Astrocyte (in vitro differentiated cells and primary cell): ENCODE measurements around the gene IL31.

ENCODE experiments used
- CTCF ChIP-seq: IDR thresholded peaks from 2 replicates; pipeline ENCODE4 v1.5.1; 2011; ENCODE audit warnings: low read depth, mild to moderate bottlenecking, inconsistent platforms, low read length, moderate library complexity; ENCODE audit not compliant: insufficient read depth
- EZH2 ChIP-seq: IDR thresholded peaks from 2 replicates; pipeline ENCODE4 v1.6.1; 2012; ENCODE audit warnings: mild to moderate bottlenecking, low read length, inconsistent platforms; ENCODE audit not compliant: insufficient read depth

- TF ChIP-seq CTCF (no peak), EZH2 (no peak)
Measured at GRCh38 chr12:122192441-122192840, 18.4 kb upstream of the IL31 start.
